NCI-H748 treated with DMSO at 0.1 percent for 48 hours (cell line): ENCODE data around the gene FABP1.

Source experiments
- DNase-seq: peaks from one replicate; lab custom pipeline; 2025; lab: John Stamatoyannopoulos, UW

The FABP1 gene

GRCh38 chr2:88114889-88115288 lies 13.0 kb downstream of the FABP1 start:
- no peak for DNase-seq

DNA sequence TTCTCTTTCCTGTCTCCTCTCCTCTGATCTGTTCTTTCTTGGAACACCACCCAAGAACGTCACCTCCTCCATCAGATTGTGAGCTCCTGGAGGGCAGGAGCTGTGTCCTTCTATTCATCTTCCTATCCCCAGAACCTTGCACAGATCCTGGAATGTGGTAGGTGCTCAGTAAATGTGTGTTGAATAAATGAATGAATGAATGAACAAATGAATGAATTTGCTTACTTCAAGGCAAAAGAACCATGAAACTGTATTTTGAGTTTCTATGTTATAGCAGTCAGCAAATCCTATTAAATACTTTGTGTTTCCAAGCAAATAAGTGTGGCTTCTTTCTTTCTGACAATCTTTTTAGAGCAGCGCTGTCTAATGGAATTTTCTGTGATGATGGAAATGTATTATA lies 14.8 kb downstream of the FABP1 start:
- DNase-seq = no peak

DNA sequence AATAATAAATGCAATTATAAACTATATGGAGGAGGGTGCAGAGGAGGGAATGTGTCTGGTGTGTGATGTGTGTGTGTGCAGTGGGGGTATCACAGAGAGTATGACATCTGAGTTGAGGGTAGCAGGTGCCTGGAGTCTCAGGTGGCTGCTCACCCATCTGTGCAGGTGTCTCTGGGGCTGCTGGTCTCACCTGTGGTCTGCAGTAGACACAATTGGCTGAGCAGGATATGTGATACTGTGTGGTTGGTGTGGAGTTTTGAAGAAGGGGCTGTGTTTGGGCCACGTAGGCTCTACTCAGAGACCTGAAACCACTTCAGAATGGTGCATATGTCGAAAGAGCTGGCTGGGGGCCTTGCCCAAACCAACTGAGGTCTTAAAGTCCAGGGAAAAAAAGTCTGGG lies 17.0 kb downstream of the FABP1 start:
- no peak for DNase-seq

- no peak for DNase-seq
Observed at GRCh38 chr2:88108796-88109195, 19.1 kb downstream of the FABP1 start.

- DNase-seq = no peak
Observed at GRCh38 chr2:88100489-88100858, 27.4 kb downstream of the FABP1 start.

DNA sequence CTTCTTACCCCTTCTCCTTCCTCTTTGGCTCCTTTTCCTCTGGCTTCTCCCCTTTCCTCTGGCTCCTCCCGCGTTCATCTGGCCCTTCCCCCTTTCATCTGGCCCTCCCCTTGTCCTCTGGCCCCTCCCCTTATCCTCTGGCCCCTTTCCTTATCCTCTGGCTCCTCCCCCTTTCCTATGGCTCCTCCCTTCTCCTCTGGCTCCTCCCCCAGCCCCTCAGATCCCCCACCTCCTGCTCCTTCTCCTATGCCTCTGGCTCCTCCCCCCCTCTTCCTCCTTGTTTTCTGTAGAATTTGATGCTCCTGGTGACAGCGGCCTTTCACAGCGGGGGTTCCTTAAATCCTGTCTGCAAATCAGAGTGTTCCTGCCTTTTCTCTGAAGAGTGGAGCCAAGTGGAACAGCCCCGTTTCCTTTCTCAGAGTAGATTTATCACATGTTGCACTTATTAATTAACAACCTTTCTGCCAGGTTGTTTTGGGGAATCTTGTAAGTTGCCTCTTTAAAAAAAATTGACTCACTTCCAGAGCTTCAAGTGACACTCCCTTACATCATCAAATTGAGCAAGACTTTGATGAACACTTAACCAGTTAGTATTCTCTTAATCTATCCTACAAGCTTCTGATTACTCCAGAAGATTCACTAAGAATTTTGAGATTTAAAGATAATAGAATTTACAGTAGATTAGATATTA lies 27.9 kb downstream of the FABP1 start:
- no peak for DNase-seq

- DNase-seq = no peak
Observed at GRCh38 chr2:88098558-88098900, 29.3 kb downstream of the FABP1 start.

GRCh38 chr2:88097891-88098557 lies 29.8 kb downstream of the FABP1 start:
- DNase-seq = no peak

- DNase-seq = no peak
Observed at GRCh38 chr2:88097192-88097591, 30.7 kb downstream of the FABP1 start.

GRCh38 chr2:88096708-88097107 lies 31.2 kb downstream of the FABP1 start:
- DNase-seq = no peak

DNA sequence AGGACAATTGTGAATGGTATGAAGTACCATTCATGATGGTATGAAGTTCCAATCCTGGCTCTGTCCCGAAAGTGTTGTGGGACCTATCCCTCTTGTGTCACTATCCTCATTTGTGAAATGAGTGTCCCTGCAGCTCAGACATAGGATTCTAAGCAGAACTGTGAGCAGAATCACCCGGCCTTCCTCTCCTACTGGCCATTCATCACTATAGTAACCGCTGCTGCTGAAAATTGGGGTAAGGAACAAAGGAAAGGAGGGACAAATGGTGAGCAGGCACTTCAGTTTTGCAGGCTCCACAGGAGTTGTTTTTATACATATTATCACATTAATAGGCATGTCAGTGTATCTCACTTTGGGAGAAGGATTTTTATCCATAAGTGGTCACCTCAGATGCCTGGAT lies 32.8 kb downstream of the FABP1 start:
- peak; percentile 18 for DNase-seq

DNA sequence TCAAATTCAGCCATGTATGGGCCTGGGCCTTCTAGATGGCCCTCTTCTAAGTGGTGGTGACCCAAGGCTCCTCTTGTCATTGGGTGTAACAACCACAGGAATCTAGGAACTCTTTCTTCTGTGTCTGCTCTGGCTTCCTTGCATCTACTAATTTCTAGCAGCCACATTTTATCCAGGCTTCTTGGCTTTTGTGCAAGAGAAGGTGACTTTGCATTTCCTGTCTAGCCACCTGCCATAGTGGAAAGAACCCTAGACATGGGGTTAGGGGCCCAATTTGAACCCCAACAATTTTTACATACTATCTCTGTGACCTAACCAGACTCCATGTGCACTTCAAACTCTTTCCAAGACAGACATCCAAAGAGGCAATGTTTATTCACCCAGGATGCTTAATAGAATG lies 35.1 kb downstream of the FABP1 start:
- DNase-seq = no peak

DNA sequence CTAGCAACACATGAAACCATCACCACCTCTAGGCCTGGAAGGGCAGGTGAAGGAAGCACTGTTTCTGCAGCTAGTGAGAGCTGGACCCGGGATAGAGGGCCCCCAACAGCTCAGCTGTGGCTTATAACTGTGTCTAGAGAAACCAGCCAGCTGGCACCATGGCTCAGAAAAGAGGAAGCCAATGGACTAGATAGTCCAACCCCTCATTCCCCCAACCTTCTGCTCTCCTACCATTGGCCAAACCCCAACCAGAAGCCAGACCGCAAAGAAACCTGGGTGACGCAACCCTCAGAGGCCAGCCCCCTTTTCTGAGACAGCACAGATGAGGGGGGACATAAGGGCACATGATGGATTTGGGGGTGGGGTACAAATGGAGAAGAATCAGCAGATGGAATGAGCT lies 35.9 kb downstream of the FABP1 start:
- DNase-seq = no peak

- DNase-seq = no peak
Observed at GRCh38 chr2:88090446-88091283, 37.2 kb downstream of the FABP1 start.

- DNase-seq = no peak
Observed at GRCh38 chr2:88088999-88089398, 38.9 kb downstream of the FABP1 start.

DNA sequence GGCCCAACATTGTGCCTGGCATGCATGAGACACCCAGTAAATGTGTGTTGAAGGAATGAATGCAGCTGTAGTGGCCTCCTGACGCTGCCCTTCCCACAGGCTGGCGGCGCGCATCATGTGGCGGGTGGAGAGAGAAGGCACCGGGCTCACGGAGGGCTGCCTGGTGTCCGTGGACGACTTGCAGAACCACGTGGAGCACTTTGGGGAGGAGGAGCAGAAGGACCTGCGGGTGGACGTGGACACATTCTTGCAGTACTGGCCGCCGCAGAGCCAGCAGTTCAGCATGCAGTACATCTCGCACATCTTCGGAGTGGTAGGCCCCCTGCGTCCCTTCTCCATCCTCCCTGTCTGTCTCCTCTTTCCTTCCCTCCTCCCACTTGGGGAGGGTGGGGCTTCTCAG lies 40.1 kb downstream of the FABP1 start:
- no peak for DNase-seq

- DNase-seq = no peak
Observed at GRCh38 chr2:88087073-88087472, 40.8 kb downstream of the FABP1 start.

GRCh38 chr2:88086401-88086800 lies 41.5 kb downstream of the FABP1 start:
- DNase-seq = no peak

DNA sequence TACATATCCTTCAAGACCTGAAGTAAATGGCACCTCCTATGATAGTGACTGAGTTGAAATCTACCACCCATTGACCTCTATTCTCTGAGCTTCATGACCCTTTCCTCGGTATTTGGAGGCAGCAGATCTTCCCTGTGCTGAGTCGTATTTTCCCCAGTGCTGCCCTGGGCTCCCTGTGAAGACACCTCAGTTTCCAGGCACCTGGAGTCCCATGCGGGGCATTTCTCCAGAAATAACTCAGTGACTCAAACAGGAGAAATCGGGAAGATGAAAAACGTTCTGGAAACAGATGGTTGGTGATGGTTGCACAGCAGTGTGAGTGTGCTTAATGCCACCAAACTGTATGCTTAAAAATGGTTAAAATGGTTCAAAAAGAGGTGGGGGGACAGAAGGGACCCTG lies 42.3 kb downstream of the FABP1 start:
- no peak for DNase-seq

GRCh38 chr2:88085099-88085498 lies 42.8 kb downstream of the FABP1 start:
- DNase-seq = no peak

DNA sequence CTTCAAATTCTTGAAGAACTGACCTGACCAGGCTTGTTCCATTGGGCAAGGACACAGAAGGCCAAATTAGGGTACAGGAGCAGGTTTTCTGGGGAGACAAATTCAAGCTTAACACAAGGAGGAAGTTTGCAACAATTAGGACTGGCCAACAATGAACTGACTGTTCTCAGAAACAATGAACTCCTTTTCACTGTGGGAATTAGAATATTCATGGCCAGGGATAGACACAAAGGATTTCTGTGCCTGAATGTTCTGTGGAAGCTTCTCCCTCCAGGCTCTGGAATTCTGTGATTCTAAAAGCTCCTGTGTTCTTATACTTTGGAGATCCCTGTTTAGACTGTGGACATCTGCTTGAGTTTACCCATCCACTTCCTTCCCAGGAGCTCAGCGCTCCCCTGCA lies 45.1 kb downstream of the FABP1 start:
- no peak for DNase-seq

DNA sequence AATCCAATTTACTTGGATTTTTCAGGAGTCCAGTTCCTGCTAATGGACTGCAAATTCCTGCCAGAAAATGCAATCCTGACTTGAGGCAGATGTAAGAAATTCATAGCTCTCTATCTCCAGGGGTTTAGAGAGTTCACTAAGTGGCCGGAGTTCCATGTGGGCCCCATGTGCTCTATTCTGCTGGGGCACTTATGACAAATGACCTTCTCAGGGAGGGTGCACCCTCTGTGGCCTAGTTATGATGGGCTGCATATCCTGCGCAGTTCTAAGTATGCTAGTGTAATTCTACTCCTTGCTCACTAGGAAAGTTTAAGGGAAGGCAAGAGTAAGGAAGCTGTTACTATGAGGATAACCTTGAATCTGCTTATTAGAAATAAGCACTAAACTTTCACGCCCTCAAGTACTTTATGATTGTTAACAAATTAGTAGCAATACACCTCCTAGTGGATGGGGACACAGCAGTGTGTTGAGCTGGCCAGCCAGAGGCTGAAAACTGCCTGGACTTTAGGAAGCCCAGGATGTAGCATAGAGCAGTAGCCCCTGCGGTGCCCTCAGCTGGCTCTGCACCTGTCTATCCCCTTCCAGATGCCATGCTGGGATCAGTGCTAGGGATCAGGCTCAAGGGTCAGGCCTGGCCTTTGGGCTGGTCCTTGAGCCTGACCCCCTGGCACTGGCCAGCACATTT lies 45.8 kb downstream of the FABP1 start:
- DNase-seq = no peak

DNA sequence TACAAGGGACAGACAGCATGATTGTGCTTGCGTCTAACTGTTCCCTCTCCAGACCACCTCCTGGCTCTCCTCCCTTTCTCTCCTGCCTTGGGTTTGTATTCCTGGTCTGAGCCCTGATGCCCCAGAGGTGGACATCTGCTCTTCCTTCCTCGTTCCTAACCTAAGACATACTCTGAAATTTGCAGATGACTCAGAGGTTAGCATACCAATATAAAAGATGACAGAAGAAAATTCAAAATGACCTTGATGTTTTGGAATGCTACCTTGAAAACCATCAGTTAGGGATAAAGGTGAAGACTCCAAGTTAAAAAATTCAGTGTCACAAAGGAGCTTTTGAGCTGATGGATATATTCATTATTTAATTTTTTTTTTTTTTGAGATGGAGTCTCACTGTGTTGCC lies 47.3 kb downstream of the FABP1 start:
- DNase-seq = no peak
